ENCODE measurements around the gene UBE2G2. TPM values are rescaled to one million over a fixed set of nuclear protein-coding genes. Genes with fewer than 3 reads are reported as not detected.

The UBE2G2 gene
- total RNA-seq, 1 donor from 2014 or later = 78.2 TPM

GRCh38 chr21:44812640-44813039 is 11.0 kb upstream of the UBE2G2 start:
- Histone ChIP-seq H3K36me3 (peaks cover 54% of the 10 kb centered on the region), H3K4me3 (no peak overlapping the region), H3K9me3 (replicated peaks) (no peaks in the 10 kb centered on the region), H3K4me1 (peaks cover 37% of the 10 kb centered on the region), H3K27me3 (ENCODE audit: low read depth) (no peaks in the 10 kb centered on the region), H3K27ac (replicated peaks) (no peak overlapping the region)
- intact Hi-C loops (cut with micrococcal nuclease) = no loop called here
- TF ChIP-seq CTCF (IDR thresholded peaks at IDR 0.05; ENCODE audit: borderline replicate concordance) = no peak
- no peak for DNase-seq

GRCh38 chr21:44810779-44811178 is 9.2 kb upstream of the UBE2G2 start:
- H3K27ac ChIP-seq (replicated peaks) = no peak overlapping the region
- peaks cover 20% of the 10 kb centered on the region for H3K4me1 ChIP-seq
- H3K9me3 ChIP-seq (replicated peaks) = no peaks in the 10 kb centered on the region
- no peak overlapping the region for H3K4me3 ChIP-seq
- no peaks in the 10 kb centered on the region for H3K27me3 ChIP-seq (ENCODE audit: low read depth)
- TF ChIP-seq CTCF (IDR thresholded peaks at IDR 0.05; ENCODE audit: borderline replicate concordance) = no peak
- intact Hi-C loops (cut with micrococcal nuclease) = no loop called here
- peaks cover 72% of the 10 kb centered on the region for H3K36me3 ChIP-seq
- no peak for DNase-seq

GRCh38 chr21:44805859-44806258 is 4.2 kb upstream of the UBE2G2 start:
- H3K27me3 ChIP-seq (ENCODE audit: low read depth) = no peaks in the 10 kb centered on the region
- no peak overlapping the region for H3K4me3 ChIP-seq
- peaks cover 37% of the 10 kb centered on the region for H3K4me1 ChIP-seq
- DNase-seq = no peak
- TF ChIP-seq CTCF (IDR thresholded peaks at IDR 0.05; ENCODE audit: borderline replicate concordance) = no peak
- H3K27ac ChIP-seq (replicated peaks) = no peak overlapping the region
- intact Hi-C loops (cut with micrococcal nuclease) = no loop called here
- peaks cover 59% of the 10 kb centered on the region for H3K36me3 ChIP-seq
- no peaks in the 10 kb centered on the region for H3K9me3 ChIP-seq (replicated peaks)

GRCh38 chr21:44805226-44805625 is 3.6 kb upstream of the UBE2G2 start:
- no peak for TF ChIP-seq CTCF (IDR thresholded peaks at IDR 0.05; ENCODE audit: borderline replicate concordance)
- intact Hi-C loops (cut with micrococcal nuclease) = no loop called here
- Histone ChIP-seq H3K36me3 (peaks cover 55% of the 10 kb centered on the region), H3K9me3 (replicated peaks) (no peaks in the 10 kb centered on the region), H3K27me3 (ENCODE audit: low read depth) (no peaks in the 10 kb centered on the region), H3K4me3 (no peak overlapping the region), H3K4me1 (peaks cover 44% of the 10 kb centered on the region), H3K27ac (replicated peaks) (no peak overlapping the region)
- no peak for DNase-seq

GRCh38 chr21:44804762-44805161 is 3.1 kb upstream of the UBE2G2 start:
- TF ChIP-seq CTCF (IDR thresholded peaks at IDR 0.05; ENCODE audit: borderline replicate concordance) = no peak
- intact Hi-C loops (cut with micrococcal nuclease) = no loop called here
- Histone ChIP-seq H3K36me3 (peaks cover 50% of the 10 kb centered on the region), H3K9me3 (replicated peaks) (no peaks in the 10 kb centered on the region), H3K4me3 (no peak overlapping the region), H3K4me1 (peaks cover 48% of the 10 kb centered on the region), H3K27me3 (ENCODE audit: low read depth) (no peaks in the 10 kb centered on the region), H3K27ac (replicated peaks) (no peak overlapping the region)
- DNase-seq = no peak

GRCh38 chr21:44803651-44804050 is 2.0 kb upstream of the UBE2G2 start:
- Histone ChIP-seq H3K36me3 (peaks cover 47% of the 10 kb centered on the region), H3K4me1 (peaks cover 54% of the 10 kb centered on the region)
- DNase-seq = no peak

More at GRCh38 chr21:44803651-44804050, 2.0 kb upstream of the UBE2G2 start:
- TF ChIP-seq CTCF (IDR thresholded peaks at IDR 0.05; ENCODE audit: borderline replicate concordance) = no peak
- Histone ChIP-seq H3K4me3 (no peak overlapping the region), H3K27ac (replicated peaks) (no peak overlapping the region), H3K27me3 (ENCODE audit: low read depth) (no peaks in the 10 kb centered on the region), H3K9me3 (replicated peaks) (no peaks in the 10 kb centered on the region)
- intact Hi-C loops (cut with micrococcal nuclease) = no loop called here

All from left ventricle myocardium inferior (tissue), 1 donor.